NCI-H1048 (cell line): ENCODE measurements around the gene RPUSD2.
A peak's percentile ranks its signal among the peaks of the same experiment; 100 is the strongest.

Experiments used
- DNase-seq: peaks from one replicate; lab custom pipeline; 2025; lab: John Stamatoyannopoulos, UW

The RPUSD2 gene, protein sequence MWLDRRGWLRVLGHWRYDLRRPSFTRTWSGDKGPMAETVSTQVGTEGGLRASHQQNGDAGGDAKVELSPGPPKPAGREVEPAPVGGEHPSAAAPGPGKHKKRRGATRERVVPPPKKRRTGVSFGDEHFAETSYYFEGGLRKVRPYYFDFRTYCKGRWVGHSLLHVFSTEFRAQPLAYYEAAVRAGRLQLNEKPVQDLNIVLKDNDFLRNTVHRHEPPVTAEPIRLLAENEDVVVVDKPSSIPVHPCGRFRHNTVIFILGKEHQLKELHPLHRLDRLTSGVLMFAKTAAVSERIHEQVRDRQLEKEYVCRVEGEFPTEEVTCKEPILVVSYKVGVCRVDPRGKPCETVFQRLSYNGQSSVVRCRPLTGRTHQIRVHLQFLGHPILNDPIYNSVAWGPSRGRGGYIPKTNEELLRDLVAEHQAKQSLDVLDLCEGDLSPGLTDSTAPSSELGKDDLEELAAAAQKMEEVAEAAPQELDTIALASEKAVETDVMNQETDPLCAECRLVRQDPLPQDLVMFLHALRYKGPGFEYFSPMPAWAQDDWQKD

DNA sequence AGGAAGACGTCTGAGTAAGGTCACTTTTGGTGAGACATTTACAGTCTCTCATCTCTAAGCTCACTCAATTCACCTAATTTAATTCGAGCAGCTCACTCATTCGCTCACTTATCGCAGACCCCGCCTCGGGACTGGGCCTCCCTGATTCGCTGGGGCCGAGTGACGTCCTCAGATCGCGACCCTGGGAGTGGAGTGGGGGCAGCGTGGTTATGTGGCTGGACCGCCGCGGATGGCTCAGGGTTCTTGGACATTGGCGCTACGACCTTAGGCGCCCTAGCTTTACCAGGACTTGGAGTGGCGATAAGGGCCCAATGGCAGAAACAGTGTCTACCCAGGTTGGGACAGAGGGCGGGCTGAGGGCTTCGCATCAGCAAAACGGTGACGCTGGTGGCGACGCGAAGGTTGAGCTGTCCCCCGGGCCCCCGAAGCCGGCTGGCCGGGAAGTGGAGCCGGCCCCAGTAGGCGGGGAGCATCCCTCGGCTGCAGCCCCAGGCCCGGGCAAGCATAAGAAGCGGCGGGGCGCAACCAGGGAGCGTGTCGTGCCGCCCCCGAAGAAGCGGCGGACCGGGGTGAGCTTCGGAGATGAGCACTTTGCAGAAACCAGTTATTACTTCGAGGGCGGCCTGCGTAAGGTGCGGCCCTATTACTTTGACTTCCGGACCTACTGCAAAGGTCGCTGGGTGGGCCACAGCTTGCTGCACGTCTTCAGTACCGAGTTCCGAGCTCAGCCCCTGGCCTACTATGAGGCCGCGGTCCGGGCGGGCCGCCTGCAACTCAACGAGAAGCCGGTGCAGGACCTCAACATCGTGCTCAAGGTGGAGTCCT is at the start of gene RPUSD2:
Gene RPUSD2 (plus strand): TSS at position 171 of the 825 bp plus-strand sequence. CDS start 39 bp downstream, at position 210.
- peak; percentile 52 for DNase-seq

DNA sequence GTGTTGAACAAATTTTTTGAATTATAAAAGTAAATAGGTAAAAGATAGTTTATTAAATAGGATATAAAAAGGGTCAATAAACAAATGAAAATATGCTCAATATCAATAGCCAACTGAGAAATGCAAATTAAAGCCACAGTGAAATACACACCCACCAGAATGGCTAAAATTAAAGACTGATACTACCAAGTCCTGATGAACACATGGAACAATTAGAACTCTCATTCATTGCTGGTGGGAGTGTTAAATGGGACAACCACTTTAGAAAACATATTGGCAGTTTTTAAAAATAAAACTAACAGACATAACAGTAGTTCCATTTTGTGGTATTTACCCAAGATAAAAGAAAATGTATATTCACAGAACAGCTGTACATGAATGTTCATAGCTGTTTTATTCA is 45.5 kb upstream of the RPUSD2 start:
- DNase-seq = no peak

DNA sequence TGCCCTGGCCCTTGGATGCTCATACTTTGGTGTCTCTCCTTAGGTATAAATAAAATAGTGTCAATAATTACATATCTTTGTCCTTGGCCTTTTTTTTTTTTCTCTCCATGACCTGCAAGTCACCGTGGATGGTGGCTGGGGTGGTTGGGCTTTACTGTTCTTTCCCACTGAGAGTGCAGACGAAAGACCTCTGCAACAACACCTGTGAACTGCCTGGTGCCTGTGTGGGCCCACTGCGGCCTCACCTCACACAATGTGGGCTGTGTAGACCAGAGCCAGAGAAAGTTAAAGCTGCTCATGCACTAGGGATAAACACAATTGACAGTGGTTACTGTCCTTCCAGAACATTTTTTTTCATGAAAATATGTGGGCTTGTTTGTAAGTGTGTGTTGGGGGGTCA is 43.2 kb upstream of the RPUSD2 start:
- no peak for DNase-seq

DNA sequence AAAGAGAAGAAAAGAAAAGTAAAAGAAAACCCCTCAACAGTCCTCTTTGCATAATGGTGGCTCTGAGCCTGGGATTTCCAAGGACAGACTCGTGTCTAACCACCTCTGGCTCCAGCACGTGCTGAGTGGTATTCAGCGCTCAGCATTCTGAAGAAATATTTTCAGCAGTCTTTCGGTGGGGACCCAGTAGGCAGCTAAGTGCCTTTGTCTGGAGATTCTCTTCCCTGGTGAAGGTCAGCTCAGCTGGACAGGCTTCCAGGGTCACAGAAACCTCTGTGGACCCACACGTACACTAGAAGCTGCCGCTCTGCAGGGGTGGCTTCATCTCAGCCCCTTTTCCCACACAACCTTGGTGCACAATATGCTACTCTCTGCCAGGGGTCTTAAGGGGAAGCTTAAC is 40.3 kb upstream of the RPUSD2 start:
- DNase-seq = no peak

DNA sequence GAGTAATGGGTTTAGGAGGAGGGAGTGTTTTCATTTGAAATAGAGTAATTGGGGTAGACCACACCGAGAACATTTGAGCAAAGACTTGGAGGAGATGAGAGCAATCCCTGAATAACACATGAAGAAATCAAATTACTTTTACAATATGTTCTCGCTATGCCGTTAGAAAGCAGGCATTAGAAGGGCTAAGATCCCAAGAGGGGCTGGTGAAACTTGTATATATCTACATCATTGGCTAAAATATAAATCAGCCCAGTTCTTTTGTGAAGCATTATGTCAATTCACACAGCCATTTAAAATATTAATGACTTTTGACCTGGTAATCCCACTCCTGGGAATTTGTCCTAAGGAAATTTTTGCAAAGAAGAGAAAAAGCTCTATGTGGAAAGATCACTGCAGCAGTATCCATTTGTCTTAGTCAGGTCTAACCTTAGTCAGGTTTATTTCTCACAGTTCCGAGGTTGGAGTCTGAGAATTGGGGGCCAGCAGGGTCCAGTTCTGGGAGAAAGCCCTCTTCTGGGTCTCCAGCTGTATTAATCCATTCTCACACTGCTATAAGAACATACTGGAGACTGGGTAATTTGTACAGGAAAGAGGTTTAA is 35.2 kb upstream of the RPUSD2 start:
- no peak for DNase-seq

DNA sequence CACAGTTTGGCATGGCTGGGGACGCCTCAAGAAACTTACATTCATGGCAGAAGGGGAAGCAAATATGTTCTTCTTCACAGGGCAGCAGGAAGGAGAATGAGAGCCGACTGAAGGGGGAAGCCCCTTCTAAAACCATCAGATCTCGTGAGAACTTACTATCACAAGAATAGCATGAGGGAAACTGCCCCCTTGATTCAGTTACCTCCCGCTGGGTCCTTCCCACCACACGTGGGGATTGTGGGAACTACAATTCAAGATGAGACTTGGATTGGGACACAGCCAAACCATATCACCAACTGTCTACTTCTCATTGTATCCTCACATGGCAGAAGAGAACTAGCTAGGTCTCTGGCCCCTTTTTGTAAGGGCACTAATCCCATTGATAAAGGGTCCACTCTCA is 34.7 kb upstream of the RPUSD2 start:
- DNase-seq = no peak

DNA sequence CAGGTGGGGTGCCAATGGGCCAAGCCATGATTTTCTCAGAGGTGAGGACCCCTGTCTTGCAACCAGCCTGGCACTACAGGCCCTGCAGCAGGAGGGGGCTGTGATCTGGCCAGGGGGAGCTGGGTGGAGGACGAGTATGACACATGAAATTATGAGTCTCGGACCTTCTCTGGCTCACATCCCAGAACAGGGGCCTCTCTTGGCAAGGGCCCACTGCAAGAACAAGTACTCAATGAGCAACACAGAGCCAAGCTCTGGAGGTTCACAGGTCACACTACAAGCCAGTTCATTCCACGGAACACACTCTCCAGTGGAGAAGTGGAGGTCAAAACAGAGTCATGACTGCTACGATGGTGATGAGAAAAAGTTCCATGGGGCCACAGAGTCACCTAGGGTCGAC is 32.6 kb upstream of the RPUSD2 start:
- DNase-seq = no peak

DNA sequence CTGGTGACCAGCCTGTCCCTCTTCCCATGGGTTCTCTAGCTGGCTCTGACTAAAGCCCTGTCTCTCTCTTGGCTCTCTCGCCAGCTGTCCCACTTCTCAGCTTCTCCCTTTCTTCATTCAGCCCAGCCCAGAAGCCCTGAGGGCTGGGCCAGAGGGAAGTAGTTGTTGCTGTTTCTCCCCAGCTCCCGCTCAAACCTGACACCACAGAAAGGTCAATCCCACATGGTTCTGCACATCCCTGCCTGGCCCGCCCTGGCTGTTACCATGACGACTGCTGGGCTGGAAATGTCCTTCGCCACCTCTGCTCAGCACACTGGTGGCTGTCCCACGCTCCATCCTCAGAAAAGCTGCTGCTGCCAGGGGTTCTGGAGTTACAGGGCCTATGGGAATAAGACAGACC is 30.1 kb upstream of the RPUSD2 start:
- no peak for DNase-seq

DNA sequence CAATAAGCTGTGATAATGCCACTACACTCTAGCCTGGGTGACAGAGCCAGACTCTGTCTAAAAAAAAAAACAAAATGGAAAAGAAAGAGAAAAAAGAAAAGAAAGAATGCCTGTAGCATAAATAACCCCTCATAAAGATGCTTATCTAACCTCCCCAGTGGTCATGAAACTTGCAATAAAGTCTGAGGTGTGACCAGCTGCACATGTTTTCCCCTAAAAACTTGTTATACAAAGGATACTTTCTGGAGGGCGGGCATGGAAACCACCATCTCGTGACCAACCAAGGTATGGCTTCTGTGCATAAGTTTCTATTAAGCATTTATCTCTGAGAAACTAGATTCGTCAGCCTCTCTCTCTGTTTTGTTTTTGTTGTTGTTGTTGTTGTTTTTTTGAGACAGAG is 26.0 kb upstream of the RPUSD2 start:
- DNase-seq = no peak

DNA sequence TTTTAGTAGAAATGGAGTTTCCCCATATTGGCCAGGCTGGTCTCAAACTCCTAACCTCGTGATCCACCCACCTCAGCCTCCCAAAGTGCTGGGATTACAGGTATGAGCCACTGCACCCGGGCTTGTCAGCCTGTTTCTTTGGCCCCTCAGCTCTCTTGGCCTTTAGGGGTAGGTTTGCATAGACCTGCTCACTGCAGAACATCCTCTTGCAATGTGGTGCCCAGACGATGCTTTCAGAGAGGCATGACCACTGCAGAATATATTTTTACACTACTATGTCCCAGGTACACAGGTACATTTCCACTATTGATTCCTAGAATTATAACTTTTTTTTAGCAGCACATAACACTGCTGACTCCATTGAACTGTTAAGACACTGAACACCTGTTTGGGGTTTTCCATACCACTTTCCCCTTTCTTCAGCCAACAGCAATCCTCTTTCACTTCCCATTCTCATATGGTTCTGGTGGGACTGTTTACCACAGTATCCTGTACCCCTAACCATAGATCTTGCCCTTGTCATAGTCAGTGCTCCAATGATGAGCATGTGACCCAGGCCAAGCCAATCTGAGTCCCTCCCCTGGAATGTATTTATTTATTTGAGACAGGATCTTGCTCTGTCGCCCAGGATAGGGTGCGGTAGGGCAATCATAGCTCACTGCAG is 25.3 kb upstream of the RPUSD2 start:
- DNase-seq = no peak

DNA sequence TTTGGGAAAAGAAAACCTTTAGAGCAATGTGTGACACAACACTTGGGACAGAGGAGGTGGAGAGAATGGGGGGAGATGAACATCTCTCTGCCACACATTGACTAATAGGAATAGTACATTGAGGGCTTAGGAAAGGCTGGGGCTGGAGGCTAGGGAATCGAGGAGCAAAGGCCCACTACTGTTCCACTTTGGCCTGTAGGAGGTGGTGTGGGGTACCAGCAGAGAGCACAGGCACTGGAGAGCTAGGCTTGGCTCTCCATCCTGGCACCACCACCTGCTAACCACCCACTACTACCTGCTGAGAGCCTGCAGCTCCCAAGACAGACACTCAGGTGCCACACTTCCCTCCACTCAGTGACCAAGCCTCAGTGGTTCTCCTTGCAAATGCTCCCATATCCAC is 23.6 kb upstream of the RPUSD2 start:
- DNase-seq = no peak

DNA sequence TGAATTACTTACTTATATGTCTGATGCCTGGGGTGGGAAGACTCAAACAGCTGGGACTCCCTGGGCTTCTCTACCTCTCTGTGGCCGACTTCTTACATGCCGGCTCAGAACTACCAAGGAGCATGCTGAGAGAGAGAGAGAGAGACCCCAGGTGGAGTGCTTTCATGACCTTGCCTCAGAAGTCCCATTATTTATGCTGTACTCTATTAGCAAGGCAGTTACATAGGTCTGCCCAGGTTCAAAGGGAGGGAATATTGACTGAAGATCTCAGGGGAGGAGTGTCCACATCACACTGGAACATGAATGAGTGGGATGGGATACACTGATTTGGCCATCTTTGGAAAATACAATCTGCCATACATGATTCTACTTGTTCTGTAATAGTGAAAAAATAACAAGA is 20.5 kb upstream of the RPUSD2 start:
- no peak for DNase-seq

DNA sequence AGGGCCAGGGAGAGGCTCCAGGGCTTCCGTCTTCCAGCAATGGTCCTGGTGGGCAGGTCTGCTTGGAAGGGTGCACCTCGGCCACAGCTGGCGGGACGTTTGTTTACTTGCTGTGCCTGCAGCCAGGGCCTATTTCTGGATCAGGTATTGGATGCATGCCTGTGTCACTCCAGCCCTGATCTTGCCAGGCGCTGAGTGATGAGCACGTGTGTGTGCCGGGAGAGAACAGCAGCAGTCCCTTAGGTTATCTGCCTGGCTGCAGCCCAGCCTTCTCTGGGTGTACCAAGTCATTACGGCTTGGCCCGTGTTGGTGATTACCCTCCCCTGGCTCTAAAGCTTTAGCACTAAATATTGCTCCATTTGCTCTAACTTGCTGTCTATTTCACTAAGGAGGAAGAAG is 19.2 kb upstream of the RPUSD2 start:
- DNase-seq = no peak

DNA sequence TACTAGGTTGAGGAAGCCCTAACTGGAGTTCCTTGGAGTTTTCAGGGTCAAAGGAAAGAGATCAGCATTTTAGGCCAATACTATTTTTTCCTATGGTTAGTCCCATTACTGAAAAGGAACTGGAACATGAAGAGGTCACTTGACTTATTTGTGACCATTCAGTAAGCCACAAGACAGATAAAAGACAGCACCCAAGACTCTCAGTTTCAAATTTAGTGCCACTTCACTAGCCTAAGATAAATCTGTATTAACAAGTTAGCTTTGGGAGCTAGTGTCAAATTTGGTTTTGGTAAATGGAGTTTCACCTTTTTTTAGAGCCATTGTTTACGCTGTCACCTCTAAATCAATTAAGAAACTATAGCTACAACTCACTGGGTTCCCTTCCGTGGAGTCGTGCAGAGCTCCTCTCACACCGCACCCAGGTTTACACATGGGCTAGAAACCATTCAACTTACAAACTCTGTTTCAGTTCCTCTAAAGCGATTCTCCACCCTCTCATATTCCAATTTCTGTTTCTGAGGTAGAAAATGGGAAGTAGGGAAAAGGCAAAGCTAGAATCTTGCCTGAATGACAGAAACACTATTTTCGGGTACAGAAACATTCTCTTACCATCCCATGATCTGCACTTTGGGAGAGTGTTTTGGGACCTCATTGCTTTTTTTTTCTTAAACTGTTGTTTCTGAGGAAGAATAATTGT is 18.6 kb upstream of the RPUSD2 start:
- no peak for DNase-seq

DNA sequence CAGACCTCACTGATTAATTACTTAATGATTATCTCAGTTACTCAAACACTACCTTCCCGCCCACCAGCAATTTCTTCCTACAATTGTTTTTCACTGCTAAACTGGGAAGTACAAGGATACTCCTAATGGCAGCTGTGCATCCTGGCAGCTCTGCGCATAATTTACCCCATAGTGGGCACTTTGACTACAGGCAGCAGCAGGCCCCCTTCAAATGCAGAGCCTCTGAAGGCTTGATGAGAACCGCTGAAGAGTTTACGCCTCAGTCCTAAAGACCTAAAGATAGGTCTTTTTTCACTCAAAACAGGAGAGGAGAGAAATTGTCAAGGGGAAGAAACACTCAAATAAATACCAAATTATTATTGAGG is 15.0 kb upstream of the RPUSD2 start:
- no peak for DNase-seq

DNA sequence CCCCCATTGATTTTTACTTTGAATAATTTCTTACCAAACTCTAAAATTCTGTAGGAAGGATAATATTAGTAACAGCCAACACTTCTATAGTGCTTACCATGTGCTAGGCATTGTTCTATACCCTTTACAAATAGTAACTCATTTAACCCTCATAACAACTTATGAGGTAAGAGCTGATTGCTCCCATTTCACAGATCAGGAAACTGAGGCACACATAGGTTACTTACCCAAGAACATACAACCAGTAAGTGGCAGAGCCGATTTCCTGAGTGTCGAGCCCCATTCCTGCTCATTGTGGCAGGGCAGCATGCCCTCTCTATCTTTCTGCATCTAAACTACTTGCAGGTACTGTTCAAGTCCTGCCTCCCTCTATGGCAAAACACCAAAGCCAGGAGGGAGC is 13.2 kb upstream of the RPUSD2 start:
- no peak for DNase-seq

DNA sequence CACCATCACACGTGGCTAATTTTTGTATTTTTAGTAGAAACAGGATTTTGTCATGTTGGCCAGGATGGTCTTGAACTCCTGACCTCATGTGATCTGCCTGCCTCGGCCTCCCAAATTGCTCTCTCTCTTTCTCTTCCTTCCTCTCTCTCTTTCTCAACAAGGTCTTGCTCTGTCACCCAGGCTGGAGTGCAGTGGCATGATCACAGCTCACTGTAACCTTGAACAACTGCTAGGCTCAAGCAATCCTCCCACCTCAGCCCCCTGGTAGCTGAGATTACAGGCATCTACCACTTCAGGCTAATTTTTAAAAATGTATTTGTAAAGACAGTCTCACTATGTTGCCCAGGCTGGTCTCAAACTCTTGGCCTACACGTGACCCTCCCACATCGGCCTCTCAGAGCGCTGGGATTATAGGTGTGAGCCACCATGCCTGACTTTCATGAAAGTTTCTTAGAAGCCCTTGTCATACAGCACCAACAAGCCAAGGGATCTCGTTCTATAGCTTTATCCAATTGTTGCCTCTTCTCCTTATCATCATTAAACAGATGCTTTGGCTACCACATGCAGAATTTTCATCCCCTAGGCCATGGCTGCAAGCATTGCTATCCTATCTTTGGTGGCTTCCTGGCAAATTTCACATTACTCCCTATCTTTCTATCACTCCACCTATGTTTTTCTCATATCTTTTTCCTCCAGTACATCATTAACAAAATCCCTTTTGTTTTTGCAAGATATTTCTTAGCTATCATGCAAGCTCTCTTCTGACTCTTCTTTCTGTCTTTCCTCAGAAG is 10.0 kb upstream of the RPUSD2 start:
- no peak for DNase-seq

DNA sequence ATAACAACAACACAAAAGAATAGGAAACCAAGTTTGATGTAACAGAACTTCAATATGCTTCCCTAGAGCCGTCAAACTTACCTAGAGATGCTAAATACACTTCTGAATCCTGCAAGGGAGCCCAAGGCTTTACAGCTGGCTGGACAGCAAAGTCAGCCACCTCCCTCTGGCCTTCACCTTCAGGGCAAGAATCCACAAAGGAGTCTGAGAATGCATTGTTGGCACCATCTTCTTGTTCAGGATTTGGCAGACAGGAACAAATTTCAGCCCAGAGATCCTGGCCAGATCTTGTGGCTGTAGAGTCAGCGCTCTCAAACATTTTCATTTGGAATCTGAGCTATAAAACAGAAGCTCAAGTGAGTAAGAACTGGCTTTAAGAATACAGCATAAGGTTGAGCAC is 6.4 kb upstream of the RPUSD2 start:
- DNase-seq = no peak

DNA sequence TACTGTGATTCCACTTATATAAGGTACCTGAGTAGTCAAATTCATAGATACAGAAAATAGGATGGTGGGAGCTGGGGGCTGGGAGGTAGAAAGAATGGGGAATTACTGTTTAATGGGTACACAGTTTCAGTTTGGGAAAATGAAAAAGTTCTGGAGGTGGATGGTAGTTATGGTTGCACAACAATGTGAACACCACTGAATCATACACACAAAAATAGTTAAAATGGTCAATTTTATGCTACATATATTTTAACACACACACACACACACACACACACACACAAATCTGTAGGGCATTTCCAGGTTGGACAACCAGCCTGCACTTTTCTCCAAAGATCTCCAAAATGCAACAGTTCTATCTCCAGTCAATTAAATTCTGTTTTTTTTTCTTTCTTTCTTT is 5.7 kb upstream of the RPUSD2 start:
- DNase-seq = no peak

DNA sequence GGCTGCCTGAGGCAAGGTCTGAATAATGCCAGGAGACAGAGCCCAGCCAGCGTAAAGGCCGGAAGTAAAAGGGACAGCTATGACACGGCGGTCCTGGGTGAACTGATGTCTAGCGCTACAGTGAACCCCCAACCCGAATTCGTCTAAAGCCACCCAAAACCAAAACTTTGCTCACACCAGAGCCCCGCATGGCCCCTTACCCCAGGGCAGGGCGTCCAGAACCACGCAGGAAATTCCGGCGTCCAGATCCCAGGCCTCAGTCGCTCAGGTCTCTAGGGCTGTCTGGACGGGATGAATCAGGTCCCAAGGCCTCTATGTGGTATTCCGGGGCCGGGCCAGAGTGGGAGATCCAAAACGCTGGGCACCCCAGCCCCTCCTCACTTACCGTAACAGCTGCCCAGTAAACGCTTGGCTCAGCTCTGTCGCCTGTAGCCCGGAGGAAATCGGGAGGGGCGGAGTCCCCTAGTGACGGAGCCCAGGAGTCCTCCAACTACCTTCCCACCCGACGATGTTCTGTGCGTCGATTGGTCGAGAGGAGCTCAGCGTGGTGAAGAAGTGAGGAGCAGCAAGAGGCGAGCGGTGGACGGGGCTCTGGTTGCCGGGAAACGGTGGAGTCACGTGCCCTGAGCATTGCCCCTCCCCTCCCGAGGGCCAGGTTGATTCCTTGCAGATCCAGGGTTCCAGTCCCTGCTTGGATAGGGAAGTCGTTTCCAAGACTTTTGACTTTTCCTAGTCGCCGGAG is 4.3 kb upstream of the RPUSD2 start, which contains the start of gene CCDC32:
Gene CCDC32 (minus strand): TSS at position 452 of the 742 bp plus-strand sequence. CDS start 2,027 bp downstream, outside the sequence.
- DNase-seq = peak; percentile 98
